Glutamatergic neuron (in vitro differentiated cells): ENCODE measurements around the gene UBE2E2. TPM values are rescaled to one million over a fixed set of nuclear protein-coding genes. Genes with fewer than 3 reads are reported as not detected.

ENCODE experiments used
- DNase-seq: peaks from one replicate; pipeline ENCODE4 v3.0.0; 2022
- H3K27ac Mint-ChIP-seq: one replicate; pipeline ENCODE4 v1.8.0; 2020; ENCODE audit warnings: mild to moderate bottlenecking, mixed read lengths, inconsistent platforms; ENCODE audit not compliant: unreplicated experiment
- H3K27me3 Mint-ChIP-seq: one replicate; pipeline ENCODE4 v1.8.0; 2020; ENCODE audit warnings: mild to moderate bottlenecking, moderate library complexity, mixed read lengths, inconsistent platforms; ENCODE audit not compliant: unreplicated experiment
- H3K36me3 Mint-ChIP-seq: one replicate; pipeline ENCODE4 v1.8.0; 2020; ENCODE audit warnings: mild to moderate bottlenecking, mixed read lengths, inconsistent platforms; ENCODE audit not compliant: unreplicated experiment
- H3K4me1 Mint-ChIP-seq: one replicate; pipeline ENCODE4 v1.8.0; 2020; ENCODE audit warnings: mild to moderate bottlenecking, low read depth, mixed read lengths, inconsistent platforms; ENCODE audit not compliant: unreplicated experiment
- H3K4me3 Mint-ChIP-seq: one replicate; pipeline ENCODE4 v1.8.0; 2020; ENCODE audit warnings: mild to moderate bottlenecking, mixed read lengths, inconsistent platforms; ENCODE audit not compliant: unreplicated experiment
- H3K9me3 Mint-ChIP-seq: one replicate; pipeline ENCODE4 v1.8.0; 2020; ENCODE audit warnings: mild to moderate bottlenecking, moderate library complexity, mixed read lengths, inconsistent platforms; ENCODE audit not compliant: unreplicated experiment
- CTCF ChIP-seq: fragments of 200-600 bp; sonication (generic); IDR thresholded peaks from one replicate; pipeline ENCODE4 v1.5.0; 2021; ENCODE audit not compliant: partially characterized antibody, unreplicated experiment
- total RNA-seq: library from RNA; stranded (reverse); fragmentation: NEBNext Ultra II Directional; extraction: Animal tissue kit (Norgen Biotek cat#: 25700); gene quantifications from one replicate; pipeline ENCODE4 v1.2.1, GENCODE V29; 2021; ENCODE audit not compliant: unreplicated experiment

UBE2E2 gene
- total RNA-seq, 1 donor from 2014 or later, result 40.6 TPM

GRCh38 chr3:23542079-23542478 is 339.0 kb downstream of the UBE2E2 start:
- TF ChIP-seq CTCF, result no peak
- peaks cover under 1% of the 10 kb centered on the region for H3K27me3 Mint-ChIP-seq
- no peak overlapping the region for H3K4me3 Mint-ChIP-seq
- peaks cover 5% of the 10 kb centered on the region for H3K4me1 Mint-ChIP-seq
- no peak for DNase-seq
- H3K9me3 Mint-ChIP-seq, result peaks cover under 1% of the 10 kb centered on the region
- H3K36me3 Mint-ChIP-seq, result no peaks in the 10 kb centered on the region
- no peak overlapping the region for H3K27ac Mint-ChIP-seq

- TF ChIP-seq CTCF, result no peak
- no peak for DNase-seq
- no peaks in the 10 kb centered on the region for H3K36me3 Mint-ChIP-seq
- peaks cover 3% of the 10 kb centered on the region for H3K4me1 Mint-ChIP-seq
- no peak overlapping the region for H3K4me3 Mint-ChIP-seq
- H3K9me3 Mint-ChIP-seq, result no peaks in the 10 kb centered on the region
- peaks cover 1% of the 10 kb centered on the region for H3K27me3 Mint-ChIP-seq
- no peak overlapping the region for H3K27ac Mint-ChIP-seq
These were observed 343.1 kb downstream of the UBE2E2 start for GRCh38 chr3:23546181-23546580.

- Mint-ChIP-seq H3K27me3 (peaks cover 1% of the 10 kb centered on the region), H3K4me1 (peaks cover 3% of the 10 kb centered on the region), H3K27ac (no peak overlapping the region), H3K36me3 (no peaks in the 10 kb centered on the region), H3K9me3 (no peaks in the 10 kb centered on the region), H3K4me3 (no peak overlapping the region)
- no peak for TF ChIP-seq CTCF
- no peak for DNase-seq
These were observed 345.0 kb downstream of the UBE2E2 start for GRCh38 chr3:23547905-23548650.

DNA sequence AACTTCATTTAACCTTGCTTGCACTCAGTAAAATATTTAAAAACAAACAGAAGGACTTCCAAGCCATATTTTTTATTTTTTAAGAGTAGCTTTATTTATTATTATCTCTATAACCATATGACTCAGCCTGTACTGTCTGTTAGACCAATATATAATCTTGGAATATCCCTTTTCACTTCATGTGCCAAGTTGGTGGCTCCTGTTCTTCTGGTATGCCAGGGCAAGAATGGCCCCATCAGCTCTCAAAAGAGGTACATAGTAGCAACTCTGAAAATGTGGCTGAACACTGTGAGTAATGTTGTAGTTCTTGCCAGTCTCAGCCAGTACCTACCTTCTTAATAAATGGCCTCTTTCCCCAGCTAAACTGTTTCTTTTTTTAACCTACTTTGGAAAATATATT is 345.6 kb downstream of the UBE2E2 start:
- Mint-ChIP-seq H3K27ac (no peak overlapping the region), H3K27me3 (peaks cover 1% of the 10 kb centered on the region), H3K36me3 (no peaks in the 10 kb centered on the region), H3K9me3 (no peaks in the 10 kb centered on the region), H3K4me3 (no peak overlapping the region), H3K4me1 (peaks cover 3% of the 10 kb centered on the region)
- no peak for DNase-seq
- no peak for TF ChIP-seq CTCF

GRCh38 chr3:23549148-23549910 is 346.2 kb downstream of the UBE2E2 start:
- Mint-ChIP-seq H3K4me3 (no peak overlapping the region), H3K4me1 (peaks cover 2% of the 10 kb centered on the region), H3K9me3 (no peaks in the 10 kb centered on the region), H3K36me3 (no peaks in the 10 kb centered on the region), H3K27me3 (peaks cover 1% of the 10 kb centered on the region), H3K27ac (no peak overlapping the region)
- TF ChIP-seq CTCF, result no peak
- DNase-seq, result no peak
